ENCODE measurements around the gene KANSL1. TPM values are rescaled to one million over a fixed set of nuclear protein-coding genes. Genes with fewer than 3 reads are reported as not detected.

Gene KANSL1
- total and polyA plus RNA-seq, 10 of the 15 experiments (the other 5 are each of a cell fraction or from before 2014, with no cell fraction given): 4.7 to 60.6 (median 28.0) TPM

- no peak for DNase-seq (ENCODE audit: low read depth, low spot score)
- peak; percentile 48; the same call in 2 of the 3 replicates for ATAC-seq
- Histone ChIP-seq H3K27me3 (replicated peaks in 1 of 2; ENCODE audit: control insufficient read depth in 2 of 2, insufficient read depth in 2 of 2, low read length in 1 of 2) (no peaks in the 10 kb centered on the region), H3K9ac (ENCODE audit: control insufficient read depth, insufficient read depth, low read length) (no peak overlapping the region), H4K20me1 (ENCODE audit: control insufficient read depth, insufficient read depth) (no peaks in the 10 kb centered on the region), H3K36me3 (ENCODE audit: control insufficient read depth in 2 of 2, insufficient read depth in 2 of 2, low read length in 1 of 2) (peaks cover 22 to 30% of the 10 kb centered on the region in 2 experiments), H3K4me3 (no peak overlapping the region), H2AFZ (ENCODE audit: control insufficient read depth, low read depth, low read length) (no peak overlapping the region), H3K4me1 (ENCODE audit: control insufficient read depth, insufficient read depth, low read length) (peaks cover 11% of the 10 kb centered on the region), H3K9me3 (replicated peaks; ENCODE audit: control insufficient read depth, insufficient read depth, low read length) (no peaks in the 10 kb centered on the region), H3K4me2 (ENCODE audit: control insufficient read depth, insufficient read depth) (no peak overlapping the region), H3K79me2 (ENCODE audit: control insufficient read depth, insufficient read depth, low read length) (no peaks in the 10 kb centered on the region), H3K27ac (ENCODE audit: control insufficient read depth, insufficient read depth) (no peak overlapping the region)
- SMC1A ChIA-PET (ENCODE audit: uncharacterized antibody, unreplicated experiment): interaction anchor here (1.2 to 1.8 kb wide), 3 partner anchors 11 to 158 kb away, joined by 3 to 9 read pairs (median 6); no protein-coding TSS in a partner anchor
- FAIRE-seq: no peak
- TF ChIP-seq MEF2A (IDR thresholded peaks at IDR 0.05; ENCODE audit: insufficient read depth, low read depth, low read length): no peak
- peak; percentile 39; the same call in 1 of the 2 replicates for TF ChIP-seq PKNOX1 (IDR thresholded peaks at IDR 0.05)
- TF ChIP-seq CBFB (IDR thresholded peaks at IDR 0.05; ENCODE audit: low read depth): no peak
- no peak for TF ChIP-seq SUPT20H (IDR thresholded peaks at IDR 0.05; ENCODE audit: borderline replicate concordance, control insufficient read depth, low read depth, low read length)
- no peak for TF ChIP-seq E4F1 (IDR thresholded peaks at IDR 0.05; ENCODE audit: borderline replicate concordance, partially characterized antibody)
- no peak for TF ChIP-seq MEF2B (IDR thresholded peaks at IDR 0.05; ENCODE audit: partially characterized antibody, poor library complexity, severe bottlenecking)
- CTCF ChIA-PET: interaction anchor here (0.7 to 2.6 kb wide), 8 partner anchors 10 to 258 kb away, joined by 3 to 13 read pairs (median 4); no protein-coding TSS in a partner anchor
- no TSS peak for BruUV-seq (replicated peaks)
- RAD21 ChIA-PET (ENCODE audit: unreplicated experiment): interaction anchor here (0.7 kb wide), 1 partner anchor 117 kb away, joined by 4 read pairs; no protein-coding TSS in a partner anchor
- WGBS (ENCODE audit: insufficient coverage, insufficient replicate concordance, low lambda C conversion rate, missing lambda C conversion rate): 26% methylated on average over 4 of the region's 4 CpGs
- in situ Hi-C loops (cut with MboI) (no loop called here), intact Hi-C loops (cut with micrococcal nuclease; ENCODE audit: unreplicated experiment) (no loop called here)
- POLR2A ChIA-PET: no interaction called here
Measured at GRCh38 chr17:46028981-46029565, 164.2 kb downstream of the KANSL1 start.
